ENCODE measurements around the gene SLC34A1.

DNA sequence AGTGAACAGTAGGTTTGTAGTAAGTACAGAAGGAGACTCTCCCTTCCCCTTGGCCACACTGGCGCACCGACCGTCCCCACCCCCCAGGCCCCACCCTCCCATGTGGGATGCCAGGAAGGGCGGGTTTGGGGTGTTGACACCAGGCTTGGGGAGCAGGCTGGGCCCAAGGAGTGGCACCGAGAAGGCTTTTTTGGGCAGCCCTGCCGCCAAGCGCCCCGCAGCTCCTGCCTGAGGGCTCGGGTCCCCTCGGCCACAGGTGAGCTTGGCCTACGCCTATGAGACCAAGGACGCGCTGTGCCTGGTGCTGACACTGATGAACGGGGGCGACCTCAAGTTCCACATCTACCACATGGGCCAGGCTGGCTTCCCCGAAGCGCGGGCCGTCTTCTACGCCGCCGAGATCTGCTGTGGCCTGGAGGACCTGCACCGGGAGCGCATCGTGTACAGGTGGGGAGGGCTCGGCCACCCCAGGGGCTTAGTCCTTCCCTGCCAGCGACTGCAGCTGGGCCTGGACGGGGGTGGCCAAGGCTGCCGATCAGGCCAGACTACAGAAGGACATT is 49.5 kb downstream of the SLC34A1 start:
- TF ChIP-seq POLR2A (IDR thresholded peaks at IDR 0.05; ENCODE audit: low read depth, low read length) (no peak), POLR2AphosphoS5 (IDR thresholded peaks at IDR 0.05; ENCODE audit: low read depth, low read length) (no peak), TAF1 (IDR thresholded peaks at IDR 0.05; ENCODE audit: borderline replicate concordance, low read depth, low read length) (no peak)
